T47D (cell line): ENCODE results near the gene CCDC106.

ENCODE experiments used
- DNase-seq, 2 experiments: peaks; one replicate each; pipeline versions ENCODE4 v3.0.0 to v3.0.0-alpha.2; 2011 to 2012; ENCODE audit warnings: low read depth in 1 of 2, low spot score in 1 of 2
- JUND ChIP-seq: IDR thresholded peaks from 2 replicates; pipeline ENCODE4 v1.6.1; 2012; ENCODE audit warnings: low read depth
- in situ Hi-C: cut with HindIII; loops from 2 replicates; pipeline ENCODE4 v1.10.0; 2016; ENCODE audit warnings: low sequenced_read_pairs, low pct_unique_long_range_greater_than_20kb

The CCDC106 gene

DNA sequence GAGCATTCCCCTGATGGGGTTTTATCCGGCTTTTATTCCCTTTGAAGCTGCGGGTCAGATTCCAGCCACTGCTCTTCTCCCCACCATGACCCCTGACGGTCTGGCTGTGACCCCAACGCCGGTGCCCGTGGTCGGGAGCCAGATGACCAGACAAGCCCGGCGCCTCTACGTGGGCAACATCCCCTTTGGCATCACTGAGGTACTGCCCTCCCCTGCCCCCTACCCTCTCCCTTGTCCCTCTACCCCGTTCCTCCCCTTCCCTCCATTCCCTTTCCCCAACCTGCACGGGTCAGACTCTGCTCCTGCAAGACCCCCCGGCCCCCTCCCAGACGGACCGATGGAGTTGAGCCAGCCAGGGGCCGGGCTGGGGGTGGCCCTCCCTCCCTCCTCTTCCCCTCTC, 13.0 kb downstream of the CCDC106 start:
- in situ Hi-C loops, result no loop called here
- no peak for TF ChIP-seq JUND
- no peak for DNase-seq

DNA sequence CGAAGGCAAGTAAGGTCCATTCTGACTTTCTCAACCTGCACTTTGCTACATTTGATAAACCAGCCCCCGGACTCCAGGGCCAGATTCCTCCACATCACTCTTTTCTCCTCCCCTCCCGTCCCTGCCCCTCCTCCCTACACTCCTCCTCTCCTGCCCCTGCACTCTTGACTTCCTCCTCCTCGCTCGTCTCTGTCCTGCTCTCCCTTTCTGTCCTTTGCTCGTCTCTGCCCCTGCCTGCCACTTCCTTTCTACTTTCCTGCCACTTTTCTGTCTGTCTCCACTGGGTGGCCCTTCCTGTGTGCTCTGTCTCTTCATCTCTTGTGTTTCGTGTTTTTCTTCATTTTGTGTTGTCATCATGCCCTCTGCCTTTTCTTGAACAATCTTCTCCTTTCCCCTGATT, 13.8 kb downstream of the CCDC106 start:
- DNase-seq, result no peak
- no peak for TF ChIP-seq JUND
- in situ Hi-C loops, result no loop called here

GRCh38 chr19:55663846-55664536, 16.0 kb downstream of the CCDC106 start:
- in situ Hi-C loops, result no loop called here
- DNase-seq, result no peak
- TF ChIP-seq JUND, result no peak

- in situ Hi-C loops, result no loop called here
Observed at GRCh38 chr19:55666343-55667005, 18.5 kb downstream of the CCDC106 start.

GRCh38 chr19:55667006-55667381, 19.0 kb downstream of the CCDC106 start:
- in situ Hi-C loops, result no loop called here
- no peak for DNase-seq
- no peak for TF ChIP-seq JUND

More at GRCh38 chr19:55666343-55667005, 18.5 kb downstream of the CCDC106 start:
- no peak for TF ChIP-seq JUND
- no peak for DNase-seq

DNA sequence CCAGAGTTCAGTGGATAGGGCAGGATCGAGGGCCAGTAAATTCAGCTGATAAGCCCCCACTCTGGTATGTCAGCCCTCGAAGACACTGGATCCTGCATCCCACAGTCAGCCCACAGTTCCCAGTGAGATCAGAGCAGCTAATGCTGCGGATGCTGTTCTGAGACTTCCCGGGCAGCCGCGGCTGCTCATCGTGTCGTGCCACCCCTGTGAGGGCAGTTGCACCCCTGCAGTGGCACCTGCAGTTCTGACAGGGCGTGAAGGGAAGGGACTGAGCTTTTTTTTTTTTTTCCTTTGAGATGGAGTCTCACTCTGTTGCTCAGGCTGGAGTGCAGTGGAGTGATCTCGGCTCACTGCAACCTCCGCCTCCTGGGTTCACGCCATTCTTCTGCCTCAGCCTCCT, 19.5 kb downstream of the CCDC106 start:
- DNase-seq, result no peak
- TF ChIP-seq JUND, result no peak
- in situ Hi-C loops, result no loop called here

DNA sequence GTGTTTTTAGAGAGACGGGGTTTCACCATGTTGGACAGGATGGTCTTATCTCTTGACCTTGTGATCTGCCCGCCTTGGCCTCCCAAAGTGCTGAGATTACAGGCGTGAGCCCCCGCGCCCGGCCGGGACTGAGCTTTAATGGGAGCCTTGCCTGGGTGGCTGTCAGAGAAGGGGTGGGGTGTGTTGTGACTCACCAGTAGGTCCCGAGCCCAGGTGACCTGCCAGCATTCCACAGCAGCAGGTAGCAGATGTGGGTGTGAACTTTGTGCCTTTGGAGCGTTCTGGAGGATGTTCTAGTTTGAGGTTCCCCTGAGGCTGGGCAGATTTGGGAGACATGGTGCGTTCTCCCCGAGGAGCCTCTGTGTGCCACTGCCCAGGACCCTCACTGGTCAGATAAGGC, 19.9 kb downstream of the CCDC106 start:
- in situ Hi-C loops, result no loop called here
- no peak for TF ChIP-seq JUND
- DNase-seq, result no peak

DNA sequence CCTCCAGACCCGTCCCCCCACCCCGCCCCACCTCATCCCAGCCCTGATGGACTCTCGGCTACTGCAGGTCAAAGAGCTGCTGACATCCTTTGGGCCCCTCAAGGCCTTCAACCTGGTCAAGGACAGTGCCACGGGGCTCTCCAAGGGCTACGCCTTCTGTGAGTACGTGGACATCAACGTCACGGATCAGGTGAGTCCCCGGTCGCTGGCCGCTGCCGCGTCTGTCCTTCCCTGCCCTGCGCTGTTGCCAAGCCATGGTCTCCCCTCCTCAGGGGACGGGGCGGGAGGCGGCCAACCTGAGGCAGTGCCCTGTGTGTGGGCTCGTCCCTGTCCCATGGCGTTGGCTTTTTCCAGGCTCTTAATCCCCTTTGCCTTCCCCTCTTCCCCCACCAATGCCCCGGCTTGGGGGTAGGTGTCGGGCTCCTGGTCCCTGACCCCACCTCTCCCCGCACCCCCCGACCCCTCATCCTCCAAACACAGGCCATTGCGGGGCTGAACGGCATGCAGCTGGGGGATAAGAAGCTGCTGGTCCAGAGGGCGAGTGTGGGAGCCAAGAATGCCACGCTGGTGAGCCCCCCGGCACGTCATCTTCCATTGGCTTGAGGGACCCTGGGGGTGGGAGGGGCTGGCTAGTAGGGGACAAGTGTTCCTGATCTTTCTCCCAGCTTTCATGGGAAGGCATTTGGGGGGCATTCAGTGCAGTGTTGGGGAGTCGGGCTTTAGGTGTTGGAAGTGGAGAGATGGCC, 20.8 kb downstream of the CCDC106 start:
- no peak for DNase-seq
- in situ Hi-C loops, result no loop called here
- no peak for TF ChIP-seq JUND

- no peak for DNase-seq
- in situ Hi-C loops, result no loop called here
- TF ChIP-seq JUND, result no peak
Observed at GRCh38 chr19:55669418-55670279, 21.6 kb downstream of the CCDC106 start.

DNA sequence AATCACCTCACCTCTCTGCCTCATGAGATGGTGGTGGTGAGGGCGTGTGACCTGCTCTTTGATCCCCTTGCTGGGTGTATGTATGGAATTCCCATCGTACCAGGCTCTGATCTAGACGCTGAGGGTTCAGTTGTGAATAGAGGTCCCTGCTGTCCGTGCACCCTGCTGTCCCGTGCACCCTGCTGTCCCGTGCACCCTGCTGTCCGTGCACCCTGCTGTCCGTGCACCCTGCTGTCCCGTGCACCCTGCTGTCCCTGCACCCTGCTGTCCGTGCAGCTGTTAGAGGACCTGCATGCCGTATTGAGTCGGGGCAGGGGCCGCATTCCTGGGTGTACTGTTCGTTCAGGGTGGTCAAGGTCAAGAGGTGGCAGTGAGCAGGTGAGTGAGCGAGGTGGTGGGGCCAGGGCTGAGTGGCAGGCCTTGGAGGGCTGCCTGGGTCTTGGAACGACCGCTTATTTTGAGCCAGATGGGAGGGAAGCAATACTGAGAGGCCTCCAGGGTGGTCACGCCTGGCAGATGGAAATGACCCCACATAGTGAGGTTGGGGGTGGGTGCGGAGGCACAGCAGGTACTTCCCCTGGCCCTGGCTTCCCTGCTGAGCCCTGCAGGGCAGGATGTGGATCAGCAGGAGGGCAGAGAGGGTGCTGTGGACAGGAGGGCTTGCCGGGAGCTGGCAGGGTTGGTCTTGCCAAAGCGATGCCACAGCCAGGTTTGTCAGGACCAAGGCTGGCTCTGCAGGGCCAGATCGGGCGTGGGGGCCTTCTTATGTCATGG, 22.5 kb downstream of the CCDC106 start:
- in situ Hi-C loops, result no loop called here
- TF ChIP-seq JUND, result no peak
- DNase-seq, result no peak

GRCh38 chr19:55671054-55671378, 23.0 kb downstream of the CCDC106 start:
- in situ Hi-C loops, result no loop called here
- no peak for TF ChIP-seq JUND
- DNase-seq, result no peak

- no peak for DNase-seq
- TF ChIP-seq JUND, result no peak
- in situ Hi-C loops, result no loop called here
Observed at GRCh38 chr19:55672418-55672817, 24.4 kb downstream of the CCDC106 start.
